MCF 10A (cell line): ENCODE measurements around the gene GNB1. TPM values are rescaled to one million over a fixed set of nuclear protein-coding genes. Genes with fewer than 3 reads are reported as not detected.

ENCODE experiments used
- BruUV-seq: library from RNA; stranded (reverse); fragments of 400-500 nt; replicated peaks from 2 replicates; lab custom pipeline; 2021; lab: Mats Ljungman, UMichigan
- CTCF ChIA-PET: fragments of 300-600 bp; sonication (Branson Sonifier 250); formaldehyde crosslinking; extraction: SDS; loops from one replicate; lab custom pipeline; 2021; ENCODE audit warnings: antibody characterized with exemption, inconsistent platforms; lab: Yijun Ruan, JAX
- POLR2A ChIA-PET: fragments of 300-600, 350-650 bp; sonication (Branson Sonifier 250); formaldehyde crosslinking; extraction: SDS; loops from one replicate; lab custom pipeline; 2020; ENCODE audit warnings: antibody characterized with exemption, inconsistent platforms; lab: Yijun Ruan, JAX
- DNase-seq: peaks from one replicate; pipeline ENCODE4 v3.0.0-alpha.2; 2018; ENCODE audit not compliant: unreplicated experiment
- H3K27ac Mint-ChIP-seq: one replicate; pipeline ENCODE4 v1.8.0; 2022; ENCODE audit warnings: mild to moderate bottlenecking, low read depth, mixed read lengths; ENCODE audit not compliant: unreplicated experiment
- H3K27me3 Mint-ChIP-seq: one replicate; pipeline ENCODE4 v1.8.0; 2022; ENCODE audit warnings: mixed read lengths; ENCODE audit not compliant: insufficient read depth, unreplicated experiment
- H3K36me3 Mint-ChIP-seq: one replicate; pipeline ENCODE4 v1.8.0; 2022; ENCODE audit warnings: mild to moderate bottlenecking, moderate library complexity, mixed read lengths; ENCODE audit not compliant: insufficient read depth, unreplicated experiment
- H3K4me1 Mint-ChIP-seq: one replicate; pipeline ENCODE4 v1.8.0; 2022; ENCODE audit warnings: mixed read lengths; ENCODE audit not compliant: insufficient read depth, unreplicated experiment
- H3K4me3 Mint-ChIP-seq: one replicate; pipeline ENCODE4 v1.8.0; 2022; ENCODE audit warnings: mild to moderate bottlenecking, moderate library complexity, mixed read lengths; ENCODE audit not compliant: unreplicated experiment
- H3K9me3 Mint-ChIP-seq: one replicate; pipeline ENCODE4 v1.8.0; 2022; ENCODE audit warnings: mixed read lengths; ENCODE audit not compliant: unreplicated experiment
- intact Hi-C: fragments of 100-400 bp; cut with micrococcal nuclease; formaldehyde crosslinking; loops from 2 replicates; pipeline ENCODE4 v1.14.1; 2022
- total RNA-seq: library from RNA; stranded (reverse); gene quantifications from 2 replicates; pipeline ENCODE4 v1.2.3, GENCODE V29; 2022
- TF ChIP-seq, protein P1 (sequence below): fragments of 200-600 bp; IDR thresholded peaks from one replicate; pipeline ENCODE4 v1.8.0; 2022; ENCODE audit warnings: antibody characterized with exemption, mild to moderate bottlenecking; ENCODE audit not compliant: unreplicated experiment

The GNB1 gene
- total RNA-seq, 1 experiment from 2014 or later = 430 TPM

DNA sequence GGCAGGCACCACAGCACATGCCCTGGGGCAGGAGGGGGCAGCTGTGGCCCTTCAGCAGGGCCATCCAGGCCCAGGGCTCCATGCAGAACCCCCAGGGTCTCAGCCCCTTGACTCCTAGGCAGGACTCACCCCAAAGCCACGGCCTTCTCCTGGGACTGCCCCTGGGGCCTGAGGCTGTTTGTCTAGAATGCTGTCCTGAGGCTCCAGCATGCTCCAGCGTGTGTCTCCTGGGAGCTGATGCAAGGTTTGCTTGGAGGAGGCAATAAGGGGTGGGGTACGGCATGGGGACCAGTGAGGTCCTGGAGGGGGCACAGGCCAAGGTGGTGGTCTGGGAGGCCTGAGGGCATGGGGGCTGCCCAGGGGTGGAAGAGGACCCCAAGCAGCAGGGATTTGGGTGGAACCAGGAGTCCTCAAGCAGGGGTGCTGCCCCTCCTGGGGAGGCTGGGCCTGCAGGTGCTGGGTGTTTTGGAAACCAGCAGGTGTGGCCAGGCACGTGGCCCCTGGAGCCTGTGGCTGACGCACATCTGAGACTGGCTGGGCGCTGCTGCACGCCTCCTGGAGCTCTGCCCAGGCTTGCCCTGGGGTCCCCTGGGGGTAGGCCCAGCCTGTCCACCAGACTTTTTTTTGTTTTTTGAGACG lies 16.3 kb upstream of the GNB1 start:
- peaks cover 13% of the 10 kb centered on the region for H3K4me1 Mint-ChIP-seq
- no peaks in the 10 kb centered on the region for H3K9me3 Mint-ChIP-seq
- peak overlapping the region; percentile 78 for H3K27ac Mint-ChIP-seq
- POLR2A ChIA-PET = interaction anchor here (0.6 to 5.2 kb wide), 15 partner anchors 8 to 214 kb away, joined by 3 to 42 read pairs (median 4); partner anchors contain the start of gene NADK
- peak overlapping the region; percentile 69 for H3K4me3 Mint-ChIP-seq
- H3K36me3 Mint-ChIP-seq = peaks cover 5% of the 10 kb centered on the region
- intact Hi-C loops = loop anchor here (2.0 kb wide), 1 partner anchor 126 kb away; no protein-coding TSS in a partner anchor
- H3K27me3 Mint-ChIP-seq = no peaks in the 10 kb centered on the region
- CTCF ChIA-PET = interaction anchor here (0.6 to 4.6 kb wide), 21 partner anchors 9 to 1555 kb away, joined by 3 to 35 read pairs (median 4); no protein-coding TSS in a partner anchor
- TF ChIP-seq, protein P1, sequence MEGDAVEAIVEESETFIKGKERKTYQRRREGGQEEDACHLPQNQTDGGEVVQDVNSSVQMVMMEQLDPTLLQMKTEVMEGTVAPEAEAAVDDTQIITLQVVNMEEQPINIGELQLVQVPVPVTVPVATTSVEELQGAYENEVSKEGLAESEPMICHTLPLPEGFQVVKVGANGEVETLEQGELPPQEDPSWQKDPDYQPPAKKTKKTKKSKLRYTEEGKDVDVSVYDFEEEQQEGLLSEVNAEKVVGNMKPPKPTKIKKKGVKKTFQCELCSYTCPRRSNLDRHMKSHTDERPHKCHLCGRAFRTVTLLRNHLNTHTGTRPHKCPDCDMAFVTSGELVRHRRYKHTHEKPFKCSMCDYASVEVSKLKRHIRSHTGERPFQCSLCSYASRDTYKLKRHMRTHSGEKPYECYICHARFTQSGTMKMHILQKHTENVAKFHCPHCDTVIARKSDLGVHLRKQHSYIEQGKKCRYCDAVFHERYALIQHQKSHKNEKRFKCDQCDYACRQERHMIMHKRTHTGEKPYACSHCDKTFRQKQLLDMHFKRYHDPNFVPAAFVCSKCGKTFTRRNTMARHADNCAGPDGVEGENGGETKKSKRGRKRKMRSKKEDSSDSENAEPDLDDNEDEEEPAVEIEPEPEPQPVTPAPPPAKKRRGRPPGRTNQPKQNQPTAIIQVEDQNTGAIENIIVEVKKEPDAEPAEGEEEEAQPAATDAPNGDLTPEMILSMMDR = no peak
- DNase-seq = peak; percentile 81
- no TSS peak for BruUV-seq

DNA sequence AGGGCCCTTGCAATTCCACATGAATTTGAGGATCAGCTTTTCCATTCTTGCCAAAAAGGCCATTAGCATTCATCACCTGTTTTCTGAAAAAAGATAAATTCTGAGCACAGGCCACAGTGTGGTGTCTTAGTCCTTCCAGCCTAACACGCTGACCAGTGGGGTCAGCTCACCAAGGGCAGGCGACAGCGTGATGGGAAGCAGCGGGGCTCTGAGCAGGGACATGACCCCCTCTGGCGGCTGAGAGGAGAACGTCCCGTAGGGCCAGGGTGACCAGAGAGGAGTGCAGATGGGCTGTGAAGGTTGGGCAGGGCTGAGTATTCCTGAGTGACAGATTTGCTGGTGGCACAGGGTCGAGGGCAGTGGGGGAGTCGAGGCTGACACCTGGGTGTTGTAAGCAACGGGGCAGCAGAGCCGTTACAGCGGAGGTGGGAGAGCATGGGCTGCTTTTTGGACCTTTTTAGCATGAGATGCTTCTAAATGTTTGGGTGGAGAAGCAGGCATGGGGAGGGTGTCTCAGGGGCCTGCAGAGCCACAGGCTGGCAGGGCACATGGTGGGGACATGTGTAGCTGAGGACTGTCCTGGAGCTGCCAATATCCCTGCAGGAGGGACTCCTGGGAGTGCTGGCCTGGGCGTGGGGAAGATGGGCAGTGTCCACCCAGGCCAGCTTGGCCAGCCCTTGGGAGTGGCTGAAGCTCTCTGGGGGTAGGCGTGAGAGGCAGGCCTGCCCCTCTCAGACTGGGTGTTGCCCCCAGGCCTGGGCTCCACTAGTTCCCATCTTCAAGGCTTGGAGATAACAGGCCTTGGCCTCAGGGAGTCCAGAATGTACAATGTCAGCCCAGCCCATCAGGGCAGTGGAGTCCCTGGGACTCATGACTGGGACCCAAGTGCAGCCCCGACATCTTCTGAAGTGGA lies 15.6 kb upstream of the GNB1 start:
- H3K36me3 Mint-ChIP-seq = peaks cover 5% of the 10 kb centered on the region
- H3K4me1 Mint-ChIP-seq = peaks cover 13% of the 10 kb centered on the region
- H3K9me3 Mint-ChIP-seq = no peaks in the 10 kb centered on the region
- H3K27ac Mint-ChIP-seq = peak overlapping the region; percentile 78
- ChIA-PET POLR2A (interaction anchor here (0.7 to 5.2 kb wide), 16 partner anchors 10 to 148 kb away, joined by 3 to 42 read pairs (median 6); partner anchors contain the start of gene NADK), CTCF (interaction anchor here (0.6 to 4.6 kb wide), 35 partner anchors 8 to 1556 kb away, joined by 3 to 35 read pairs (median 4); no protein-coding TSS in a partner anchor)
- DNase-seq = peak; percentile 83
- no TSS peak for BruUV-seq
- H3K4me3 Mint-ChIP-seq = peak overlapping the region; percentile 41
- intact Hi-C loops = loop anchor here (1.0 to 2.0 kb wide), 3 partner anchors 117 to 142 kb away; no protein-coding TSS in a partner anchor
- TF ChIP-seq, protein P1 = peak; percentile 91
- H3K27me3 Mint-ChIP-seq = no peaks in the 10 kb centered on the region

DNA sequence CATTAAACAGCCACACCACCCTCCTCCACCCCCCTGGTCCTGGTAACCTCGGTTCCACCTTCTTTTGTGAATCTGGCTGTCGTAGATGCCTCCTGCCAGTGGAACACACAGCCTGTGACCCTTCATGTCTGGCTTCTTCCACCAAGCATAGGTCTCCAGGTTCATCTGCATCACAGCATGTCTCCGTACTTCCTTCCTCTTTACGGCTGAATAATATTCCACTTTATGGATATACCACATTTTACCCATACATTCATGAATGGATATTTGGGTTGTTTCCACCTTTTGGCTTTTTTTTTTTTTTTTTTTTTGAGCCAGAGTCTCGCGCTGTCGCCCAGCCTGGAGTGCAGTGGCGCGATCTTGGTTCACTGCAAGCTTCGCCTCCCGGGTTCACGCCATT lies 12.3 kb upstream of the GNB1 start:
- BruUV-seq = no TSS peak
- H3K27me3 Mint-ChIP-seq = no peaks in the 10 kb centered on the region
- H3K36me3 Mint-ChIP-seq = peaks cover 5% of the 10 kb centered on the region
- TF ChIP-seq, protein P1 = no peak
- POLR2A ChIA-PET = no interaction called here
- H3K9me3 Mint-ChIP-seq = no peaks in the 10 kb centered on the region
- H3K4me1 Mint-ChIP-seq = peaks cover 8% of the 10 kb centered on the region
- intact Hi-C loops = no loop called here
- no peak for DNase-seq
- H3K4me3 Mint-ChIP-seq = no peak overlapping the region
- CTCF ChIA-PET = interaction anchor here (0.7 kb wide), 1 partner anchor 374 kb away, joined by 3 read pairs; no protein-coding TSS in a partner anchor
- H3K27ac Mint-ChIP-seq = no peak overlapping the region
